Right ventricle myocardium inferior (tissue), 1 donor: ENCODE data around the gene TNIK. TPM values are rescaled to one million over a fixed set of nuclear protein-coding genes. Genes with fewer than 3 reads are reported as not detected.
"Not testable (repeated sequence)": the region's sequence is repeated elsewhere in the genome, so short reads cannot be mapped to it uniquely, and the experiment has no call there.

Experiments used
- ATAC-seq: fragments of 200-7000 bp; cut with Tn5 transposase; one replicate; pipeline ENCODE4 v1.9.1; 2020; ENCODE audit warnings: mild to moderate bottlenecking, moderate library complexity
- DNase-seq: peaks from one replicate; pipeline ENCODE4 v3.0.0; 2021; ENCODE audit errors: missing footprints
- intact Hi-C: fragments of 100-400 bp; cut with DNase I; formaldehyde crosslinking; loops from one replicate; pipeline ENCODE4 v1.11.0; 2022
- total RNA-seq: library from RNA; stranded (reverse); fragmentation: NEBNext Ultra II Directional; extraction: Animal tissue kit (Norgen Biotek cat#: 25700); gene quantifications from one replicate; pipeline ENCODE4 v1.2.1, GENCODE V29; 2021
- donor health status: DM: no; HTN: yes; CAD: no; lungs with severe emphysema.

TNIK gene
- total RNA-seq, 1 donor from 2014 or later, result 29.1 TPM

DNA sequence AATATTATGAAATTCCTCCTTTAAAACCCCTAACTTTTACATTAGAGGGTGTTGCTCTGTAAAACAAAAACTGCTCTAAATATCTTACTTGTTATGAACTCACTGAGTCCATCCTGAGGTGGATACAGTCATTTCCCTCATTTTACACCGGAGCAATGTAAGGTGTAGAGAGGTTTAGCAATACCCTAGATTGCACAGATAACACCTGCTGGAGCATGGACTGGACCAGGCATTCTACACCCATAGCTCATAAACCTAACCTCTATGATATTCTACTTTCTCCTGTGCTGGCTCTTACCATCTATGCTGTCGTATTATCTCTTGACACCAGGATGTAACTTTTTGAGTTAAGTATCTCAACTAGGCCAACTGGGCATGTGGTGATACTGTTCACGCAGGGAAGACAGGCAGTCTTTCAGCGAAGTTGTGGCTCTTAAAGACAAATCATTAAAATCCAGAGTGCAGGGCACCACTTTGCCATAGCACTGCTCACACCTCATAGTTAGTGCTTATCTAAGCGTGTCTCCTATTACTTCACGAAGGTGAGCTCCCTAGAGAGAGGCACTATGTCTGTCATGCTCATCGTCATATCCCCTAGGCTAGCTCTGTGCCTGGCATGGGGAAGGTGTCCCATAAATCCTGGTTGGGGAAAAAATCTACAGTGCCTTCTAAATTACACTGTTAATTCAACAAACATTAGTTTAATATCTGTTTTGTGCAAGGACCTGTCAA lies 333.6 kb downstream of the TNIK start:
- intact Hi-C loops, result no loop called here
- ATAC-seq (no peak), DNase-seq (no peak)

- ATAC-seq (no peak), DNase-seq (no peak)
- intact Hi-C loops, result no loop called here
These were observed 335.2 kb downstream of the TNIK start for GRCh38 chr3:171125010-171125409.

GRCh38 chr3:171123915-171124314 lies 336.3 kb downstream of the TNIK start:
- ATAC-seq (no peak), DNase-seq (no peak)
- intact Hi-C loops, result no loop called here

- DNase-seq (no peak), ATAC-seq (no peak)
- intact Hi-C loops, result no loop called here
These were observed 337.3 kb downstream of the TNIK start for GRCh38 chr3:171122861-171123260.

GRCh38 chr3:171122240-171122639 lies 338.0 kb downstream of the TNIK start:
- no peak for DNase-seq
- intact Hi-C loops, result no loop called here
- no peak for ATAC-seq

GRCh38 chr3:171121801-171122200 lies 338.4 kb downstream of the TNIK start:
- DNase-seq (no peak), ATAC-seq (no peak)
- intact Hi-C loops, result no loop called here

DNA sequence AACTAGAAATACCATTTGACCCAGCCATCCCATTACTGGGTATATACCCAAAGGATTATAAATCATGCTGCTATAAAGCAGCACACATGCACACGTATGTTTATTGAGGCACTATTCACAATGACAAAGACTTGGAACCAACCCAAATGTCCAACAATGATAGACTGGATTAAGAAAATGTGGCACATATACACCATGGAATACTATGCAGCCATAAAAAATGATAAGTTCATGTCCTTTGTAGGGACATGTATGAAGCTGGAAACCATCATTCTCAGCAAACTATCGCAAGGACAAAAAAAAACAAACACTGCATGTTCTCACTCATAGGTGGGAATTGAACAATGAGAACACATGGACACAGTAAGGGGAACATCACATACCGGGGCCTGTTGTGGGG lies 340.8 kb downstream of the TNIK start:
- DNase-seq, ATAC-seq, intact Hi-C loops: not testable (repeated sequence)

DNA sequence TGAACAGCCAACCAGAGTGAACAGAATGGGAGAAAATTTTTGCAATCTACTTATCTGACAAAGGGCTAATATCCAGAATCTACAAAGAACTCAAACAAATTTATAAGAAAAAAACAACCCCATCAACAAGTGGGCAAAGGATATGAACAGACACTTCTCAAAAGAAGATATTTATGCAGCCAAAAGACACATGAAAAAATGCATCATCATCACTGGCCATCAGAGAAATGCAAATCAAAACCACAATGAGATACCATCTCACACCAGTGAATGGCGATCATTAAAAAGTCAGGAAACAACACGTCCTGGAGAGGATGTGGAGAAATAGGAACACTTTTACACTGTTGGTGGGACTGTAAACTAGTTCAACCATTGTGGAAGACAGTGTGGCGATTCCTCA lies 341.2 kb downstream of the TNIK start:
- ATAC-seq, intact Hi-C loops, DNase-seq: not testable (repeated sequence)

- no peak for DNase-seq
- intact Hi-C loops, result no loop called here
- ATAC-seq, result no peak
These were observed 343.3 kb downstream of the TNIK start for GRCh38 chr3:171116824-171117395.

- ATAC-seq (no peak), DNase-seq (no peak)
- intact Hi-C loops, result no loop called here
These were observed 343.8 kb downstream of the TNIK start for GRCh38 chr3:171116365-171116764.

- ATAC-seq, result peak; percentile 65
These were observed 344.5 kb downstream of the TNIK start for GRCh38 chr3:171115667-171116066.

GRCh38 chr3:171113716-171114115 lies 346.5 kb downstream of the TNIK start:
- DNase-seq, result no peak
- peak; percentile 39 for ATAC-seq
- intact Hi-C loops, result no loop called here

More at GRCh38 chr3:171115667-171116066, 344.5 kb downstream of the TNIK start:
- no peak for DNase-seq
- intact Hi-C loops, result no loop called here

DNA sequence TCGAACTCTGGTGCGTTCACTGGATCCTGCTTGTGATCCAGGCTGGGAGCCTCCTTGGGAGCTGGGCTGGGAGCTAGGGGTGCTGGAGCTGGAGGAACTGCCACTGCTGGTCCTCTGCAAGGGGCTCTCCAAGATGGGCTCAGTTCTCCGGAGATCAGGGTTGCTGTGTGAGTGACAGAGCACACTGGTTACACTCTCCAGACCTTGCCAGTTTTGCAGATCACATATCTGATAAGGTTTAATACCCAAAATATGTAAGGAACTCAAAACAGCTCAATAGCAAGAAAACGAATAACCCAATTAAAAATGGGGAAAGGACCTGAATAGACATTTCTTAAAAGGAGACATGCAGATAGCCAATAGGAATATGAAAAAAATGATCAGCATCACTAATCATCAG lies 349.5 kb downstream of the TNIK start:
- ATAC-seq (no peak), DNase-seq (no peak)
- intact Hi-C loops, result no loop called here

DNA sequence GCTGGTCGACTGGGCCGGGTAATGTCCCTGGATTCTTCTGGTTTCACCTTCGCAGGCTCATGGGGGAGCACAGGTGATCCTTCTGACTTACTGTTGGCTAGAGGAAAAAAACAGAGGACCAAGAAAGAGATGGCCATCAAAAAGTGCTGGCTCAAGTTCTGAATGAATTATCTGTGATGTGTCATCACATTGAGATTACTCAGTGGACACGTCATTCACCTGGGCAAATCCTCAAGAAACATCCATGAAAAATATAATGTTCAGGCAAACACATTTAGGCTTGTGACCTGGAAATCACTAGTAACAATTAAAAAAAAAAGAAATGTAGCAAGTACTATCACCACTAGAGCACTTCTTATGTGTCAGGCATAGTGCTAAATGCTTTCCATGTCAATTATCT lies 352.1 kb downstream of the TNIK start:
- intact Hi-C loops, result no loop called here
- no peak for ATAC-seq
- no peak for DNase-seq

DNA sequence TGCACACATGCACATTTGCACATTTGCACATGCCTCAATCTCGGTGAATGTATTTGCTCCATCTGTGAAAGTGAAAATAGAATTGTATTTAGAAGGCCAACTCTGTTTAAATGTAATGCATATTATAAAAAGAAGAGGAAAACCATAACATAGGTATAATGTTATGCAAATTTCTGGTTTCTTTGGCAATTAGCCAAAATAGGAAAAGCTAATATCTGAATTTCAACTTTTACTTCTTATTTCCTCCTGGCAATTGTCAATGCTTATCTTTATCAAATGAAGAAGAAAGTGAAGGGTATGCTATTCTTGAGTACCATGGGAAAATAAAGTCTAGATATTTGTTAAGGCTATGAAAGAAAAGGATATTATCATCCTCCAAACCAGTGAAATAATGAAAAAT lies 357.0 kb downstream of the TNIK start:
- no peak for ATAC-seq
- intact Hi-C loops, result no loop called here
- DNase-seq, result no peak

- DNase-seq (no peak), ATAC-seq (no peak)
- intact Hi-C loops, result no loop called here
These were observed 358.1 kb downstream of the TNIK start for GRCh38 chr3:171101982-171102641.

GRCh38 chr3:171099911-171100310 lies 360.3 kb downstream of the TNIK start:
- intact Hi-C loops, result no loop called here
- ATAC-seq (no peak), DNase-seq (no peak)

DNA sequence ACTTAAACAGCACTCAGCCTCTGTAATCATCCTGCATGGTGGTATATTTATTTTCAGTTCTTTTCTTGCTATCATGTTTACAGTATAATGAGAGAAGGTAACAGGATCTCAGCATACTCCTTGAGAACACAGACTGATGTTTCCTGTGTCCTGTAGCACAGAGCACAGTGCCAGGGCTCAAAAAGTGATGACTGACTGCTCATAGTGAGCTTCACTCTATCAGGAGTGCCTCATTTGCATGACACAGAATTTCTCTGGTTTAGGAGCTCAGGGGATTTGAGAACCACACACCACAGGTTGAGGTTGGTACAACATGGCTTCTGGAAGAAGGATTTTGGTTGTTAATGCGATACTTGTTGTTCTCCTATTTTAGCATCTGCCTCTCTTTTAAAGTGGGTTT lies 365.1 kb downstream of the TNIK start:
- ATAC-seq (no peak), DNase-seq (no peak)
- intact Hi-C loops, result no loop called here

GRCh38 chr3:171094411-171094810 lies 365.8 kb downstream of the TNIK start:
- intact Hi-C loops, result no loop called here
- ATAC-seq, result no peak

DNA sequence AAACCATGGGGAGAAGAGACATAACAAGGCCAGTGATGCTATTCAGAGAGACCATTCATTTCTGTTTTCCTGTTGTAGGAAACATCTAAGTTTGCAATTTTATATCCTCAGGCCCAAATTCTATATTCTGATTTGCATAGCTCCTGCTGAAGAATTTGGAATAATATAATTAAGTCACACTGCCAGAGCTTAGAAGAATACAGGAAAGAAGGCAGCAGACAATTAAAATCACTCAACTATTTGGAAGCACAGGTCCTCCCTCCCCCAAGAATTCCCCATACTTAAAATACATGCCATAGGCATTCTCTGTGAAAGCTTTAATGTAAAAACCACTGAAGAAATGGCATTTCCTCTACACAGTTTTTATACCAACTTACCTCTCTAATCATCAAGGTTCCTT lies 366.7 kb downstream of the TNIK start:
- ATAC-seq, result no peak
- intact Hi-C loops, result no loop called here
- DNase-seq, result no peak

More at GRCh38 chr3:171094411-171094810, 365.8 kb downstream of the TNIK start:
- no peak for DNase-seq
